Fibroblast of lung (primary cell): ENCODE data around the gene BRD3.

ENCODE experiments used
- CTCF ChIP-seq, 2 donors: IDR thresholded peaks in 1 of 2; conservative IDR thresholded peaks in 1 of 2; 1 replicate in 1 of 2; 2 replicates in 1 of 2; pipeline ENCODE4 v1.5.1; 2011 to 2012; ENCODE audit warnings: low read length in 2 of 2, control low read depth in 1 of 2, inconsistent platforms in 1 of 2, low read depth in 1 of 2, mild to moderate bottlenecking in 1 of 2
- EZH2 ChIP-seq: IDR thresholded peaks from 2 replicates; pipeline ENCODE4 v1.5.1; 2012; ENCODE audit warnings: low read length, control low read depth, mild to moderate bottlenecking; ENCODE audit errors: missing control alignments

GRCh38 chr9:134014946-134015345 is 52.9 kb downstream of the BRD3 start:
- no peak for TF ChIP-seq CTCF (conservative IDR thresholded peaks at IDR 0.05 in 1 of 2, IDR thresholded peaks at IDR 0.05 in 1 of 2; ENCODE audit: low read depth in 1 of 2, low read length in 2 of 2)
- no peak for TF ChIP-seq EZH2
